IMR-90 (cell line): Measurements from ENCODE around the gene TAPT1. TPM values are rescaled to one million over a fixed set of nuclear protein-coding genes. Genes with fewer than 3 reads are reported as not detected.

Experiments used
- ATAC-seq: fragments of 200-7000 bp; cut with Tn5 transposase; 2 replicates; pipeline ENCODE4 v1.9.1; 2020; ENCODE audit warnings: low read depth, mild to moderate bottlenecking, moderate library complexity
- BruUV-seq: library from RNA; stranded (reverse); fragments of 400-500 nt; replicated peaks from 2 replicates; lab custom pipeline; 2021; lab: Mats Ljungman, UMichigan
- CTCF ChIA-PET: fragments of 300-600 bp; formaldehyde crosslinking; extraction: SDS; loops from one replicate; lab custom pipeline; 2021; ENCODE audit warnings: antibody characterized with exemption; lab: Yijun Ruan, JAX
- POLR2A ChIA-PET: fragments of 300-600 bp; sonication (Branson Sonifier 250); formaldehyde crosslinking; loops from one replicate; lab custom pipeline; 2022; ENCODE audit warnings: antibody characterized with exemption; ENCODE audit not compliant: unreplicated experiment; lab: Charles Lee
- DNase-seq: peaks from one replicate; pipeline ENCODE4 v3.0.0; 2013
- H2AFZ ChIP-seq: replicated peaks from 2 replicates; pipeline ENCODE3; 2013; ENCODE audit warnings: low read length, mild to moderate bottlenecking; ENCODE audit not compliant: poor library complexity
- H2AK5ac ChIP-seq: 2 replicates; pipeline ENCODE4 v1.6.1; 2013; ENCODE audit warnings: low read depth, low read length, inconsistent platforms
- H2AK9ac ChIP-seq: replicated peaks from 2 replicates; pipeline ENCODE3; 2013; ENCODE audit warnings: mild to moderate bottlenecking, low read depth, low read length, moderate library complexity; ENCODE audit not compliant: poor library complexity
- H2BK120ac ChIP-seq: 2 replicates; pipeline ENCODE4 v1.6.1; 2013; ENCODE audit warnings: low read depth, low read length, inconsistent platforms
- H2BK15ac ChIP-seq: 3 replicates; pipeline ENCODE4 v1.6.1; 2013; ENCODE audit warnings: low read depth, low read length, inconsistent platforms
- H2BK20ac ChIP-seq: 2 replicates; pipeline ENCODE4 v1.6.1; 2013; ENCODE audit warnings: low read depth, mild to moderate bottlenecking, inconsistent platforms, low read length, moderate library complexity
- H2BK5ac ChIP-seq: 2 replicates; pipeline ENCODE4 v1.6.1; 2013; ENCODE audit warnings: mild to moderate bottlenecking, low read depth, low read length, inconsistent platforms; ENCODE audit not compliant: poor library complexity, severe bottlenecking
- H3K14ac ChIP-seq: replicated peaks from 2 replicates; pipeline ENCODE4 v1.6.1; 2013; ENCODE audit warnings: low read depth, low read length, inconsistent platforms
- H3K18ac ChIP-seq: 2 replicates; pipeline ENCODE4 v1.6.1; 2013; ENCODE audit warnings: low read depth, low read length, control low read depth
- H3K23ac ChIP-seq: 2 replicates; pipeline ENCODE4 v1.6.1; 2013; ENCODE audit warnings: low read depth, low read length, inconsistent platforms
- H3K27ac ChIP-seq: 2 replicates; pipeline ENCODE4 v1.5.1; 2013; ENCODE audit warnings: mild to moderate bottlenecking, control low read depth, low read length; ENCODE audit not compliant: insufficient read depth
- H3K27me3 ChIP-seq: 2 replicates; pipeline ENCODE4 v1.6.1; 2013; ENCODE audit warnings: low read length; ENCODE audit not compliant: control insufficient read depth, insufficient read depth
- H3K36me3 ChIP-seq: 2 replicates; pipeline ENCODE4 v1.6.1; 2013; ENCODE audit warnings: low read length, mixed read lengths; ENCODE audit not compliant: control insufficient read depth, insufficient read depth
- H3K4ac ChIP-seq: 2 replicates; pipeline ENCODE4 v1.6.1; 2013; ENCODE audit warnings: low read depth, low read length, inconsistent platforms
- H3K4me1 ChIP-seq: 2 replicates; pipeline ENCODE4 v1.6.1; 2013; ENCODE audit warnings: low read length, mixed read lengths; ENCODE audit not compliant: control insufficient read depth, insufficient read depth
- H3K4me2 ChIP-seq: 2 replicates; pipeline ENCODE4 v1.6.1; 2013; ENCODE audit warnings: low read depth, mild to moderate bottlenecking, control low read depth, low read length, moderate library complexity
- H3K4me3 ChIP-seq: 2 replicates; pipeline ENCODE4 v1.5.1; 2013; ENCODE audit warnings: low read depth, mild to moderate bottlenecking, control low read depth, low read length, moderate library complexity; ENCODE audit not compliant: insufficient read depth
- H3K56ac ChIP-seq: 2 replicates; pipeline ENCODE4 v1.6.1; 2013; ENCODE audit warnings: low read length, inconsistent platforms; ENCODE audit not compliant: insufficient read depth; ENCODE audit errors: extremely low read depth
- H3K79me1 ChIP-seq, 2 experiments: 2 replicates each; pipeline ENCODE4 v1.6.1; 2013; ENCODE audit warnings: low read length in 2 of 2, inconsistent platforms in 1 of 2, low read depth in 1 of 2
- H3K9ac ChIP-seq: 2 replicates; pipeline ENCODE4 v1.6.1; 2013; ENCODE audit warnings: low read depth, low read length, control low read depth
- H3K9me1 ChIP-seq: 2 replicates; pipeline ENCODE4 v1.6.1; 2013; ENCODE audit warnings: low read length, inconsistent platforms; ENCODE audit not compliant: insufficient read depth
- H3K9me3 ChIP-seq: 2 replicates; pipeline ENCODE4 v1.6.1; 2013; ENCODE audit warnings: low read length; ENCODE audit not compliant: control insufficient read depth, insufficient read depth
- H4K20me1 ChIP-seq: 2 replicates; pipeline ENCODE4 v1.6.1; 2013; ENCODE audit warnings: low read length, inconsistent platforms; ENCODE audit not compliant: insufficient read depth
- H4K5ac ChIP-seq: 2 replicates; pipeline ENCODE4 v1.6.1; 2013; ENCODE audit warnings: mild to moderate bottlenecking, low read depth, low read length, control low read depth
- H4K8ac ChIP-seq, 2 experiments: 2 replicates each; pipeline ENCODE4 v1.6.1; 2013; ENCODE audit warnings: low read depth in 2 of 2, low read length in 2 of 2, control low read depth in 1 of 2, inconsistent platforms in 1 of 2
- H4K91ac ChIP-seq: 2 replicates; pipeline ENCODE4 v1.6.1; 2013; ENCODE audit warnings: low read depth, low read length, inconsistent platforms; ENCODE audit not compliant: insufficient read depth
- FOS ChIP-seq: fragments of 150-350 bp; IDR thresholded peaks from 2 replicates; pipeline ENCODE4 v1.6.1; 2016; ENCODE audit warnings: low read depth, low read length
- MAZ ChIP-seq: IDR thresholded peaks from 2 replicates; pipeline ENCODE4 v1.6.1; 2012; ENCODE audit warnings: low read depth, mild to moderate bottlenecking, low read length, improper control_type of control experiment, moderate library complexity, borderline replicate concordance
- NFE2L2 ChIP-seq: fragments of 150-350 bp; IDR thresholded peaks from 2 replicates; pipeline ENCODE4 v1.6.1; 2016; ENCODE audit warnings: low read depth, mild to moderate bottlenecking, low read length
- RFX5 ChIP-seq: IDR thresholded peaks from 2 replicates; pipeline ENCODE4 v1.8.0; 2012; ENCODE audit warnings: low read depth, mild to moderate bottlenecking, low read length, moderate library complexity
- WGBS, 2 experiments: methylation state at CpG; one replicate each; pipeline versions ENCODE4 v1.1.5 to v1.1.7; 2013; ENCODE audit warnings: missing lambda C conversion rate in 2 of 2; ENCODE audit not compliant: insufficient read length in 1 of 2; ENCODE audit errors: extremely low coverage in 2 of 2; 5-methylcytosine and 5-hydroxymethylcytosine counted together
- dilution Hi-C: fragments of 300-500 bp; cut with HindIII; formaldehyde crosslinking; loops from one replicate; pipeline ENCODE4 v1.14.3; 2018; ENCODE audit warnings: low sequenced_read_pairs; ENCODE audit not compliant: unreplicated experiment
- in situ Hi-C: fragments of 300-500 bp; cut with MboI; formaldehyde crosslinking; loops from 3 replicates; pipeline ENCODE4 v1.14.3; 2019; ENCODE audit warnings: low sequenced_read_pairs, inconsistent platforms, mixed read lengths
- intact Hi-C: fragments of 100-400 bp; cut with micrococcal nuclease; formaldehyde crosslinking; loops from 2 replicates; pipeline ENCODE4 v1.10.0; 2022
- polyA plus RNA-seq, 3 experiments: library from polyadenylated mRNA; depleted of rRNA; stranded (reverse); fragments of >200 nt; gene quantifications; 2 replicates each; pipeline ENCODE4 v1.2.3, GENCODE V29; 2012; ENCODE audit warnings: low replicate concordance in 1 of 3
- total RNA-seq: library from RNA; depleted of rRNA; stranded (reverse); fragments of >200 nt; gene quantifications from 2 replicates; pipeline ENCODE4 v1.2.3, GENCODE V29; 2012

TAPT1 gene
- total and polyA plus RNA-seq, 2 of the 4 experiments (the other 2 are of a cell fraction), result 5.6 to 12.2 TPM

GRCh38 chr4:16204505-16204904, 21.8 kb downstream of the TAPT1 start:
- H3K9ac ChIP-seq, result no peak overlapping the region
- in situ Hi-C loops, result loop anchor here (25.0 kb wide), 1 partner anchor 717 kb away; no protein-coding TSS in a partner anchor

More at GRCh38 chr4:16204505-16204904, 21.8 kb downstream of the TAPT1 start:
- Histone ChIP-seq H3K4me2 (no peak overlapping the region), H3K36me3 (peaks cover 2% of the 10 kb centered on the region; the same call in 1 of the 2 replicates), H3K4me3 (no peak overlapping the region), H3K9me1 (no peaks in the 10 kb centered on the region), H4K91ac (no peak overlapping the region), H4K20me1 (no peaks in the 10 kb centered on the region; the same call in 1 of the 2 replicates), H3K18ac (no peak overlapping the region), H2BK15ac (no peak overlapping the region), H2BK20ac (no peak overlapping the region), H3K4ac (no peak overlapping the region), H3K56ac (no peak overlapping the region), H3K27me3 (no peaks in the 10 kb centered on the region), H3K4me1 (no peaks in the 10 kb centered on the region), H3K23ac (no peak overlapping the region), H3K79me1 (peaks cover under 1 to 8% of the 10 kb centered on the region in 2 experiments; a peak in 1 of 4 replicates), H4K5ac (no peak overlapping the region), H2AK5ac (no peak overlapping the region), H4K8ac (no peak overlapping the region), H3K14ac (no peak overlapping the region), H2BK120ac (no peak overlapping the region), H2AK9ac (no peak overlapping the region), H2AFZ (no peak overlapping the region), H3K9me3 (no peaks in the 10 kb centered on the region), H3K27ac (no peak overlapping the region), H2BK5ac (no peak overlapping the region)
- no peak for ATAC-seq
- dilution Hi-C loops (no loop called here), intact Hi-C loops (no loop called here)
- WGBS, 2 experiments, result no CpG with 5 or more reads among the region's 3 CpGs
- DNase-seq, result no peak
- TF ChIP-seq RFX5, result no peak
- no peak for TF ChIP-seq MAZ
- no peak for TF ChIP-seq FOS
- TF ChIP-seq NFE2L2, result no peak
- no TSS peak for BruUV-seq
- POLR2A ChIA-PET, result no interaction called here
- CTCF ChIA-PET, result no interaction called here
